Measurements from ENCODE around the gene FBXO24. TPM values are rescaled to one million over a fixed set of nuclear protein-coding genes. Genes with fewer than 3 reads are reported as not detected.

FBXO24 gene
- polyA plus RNA-seq, 3 donors = 1.3 to 1.4 (median 1.4) TPM

DNA sequence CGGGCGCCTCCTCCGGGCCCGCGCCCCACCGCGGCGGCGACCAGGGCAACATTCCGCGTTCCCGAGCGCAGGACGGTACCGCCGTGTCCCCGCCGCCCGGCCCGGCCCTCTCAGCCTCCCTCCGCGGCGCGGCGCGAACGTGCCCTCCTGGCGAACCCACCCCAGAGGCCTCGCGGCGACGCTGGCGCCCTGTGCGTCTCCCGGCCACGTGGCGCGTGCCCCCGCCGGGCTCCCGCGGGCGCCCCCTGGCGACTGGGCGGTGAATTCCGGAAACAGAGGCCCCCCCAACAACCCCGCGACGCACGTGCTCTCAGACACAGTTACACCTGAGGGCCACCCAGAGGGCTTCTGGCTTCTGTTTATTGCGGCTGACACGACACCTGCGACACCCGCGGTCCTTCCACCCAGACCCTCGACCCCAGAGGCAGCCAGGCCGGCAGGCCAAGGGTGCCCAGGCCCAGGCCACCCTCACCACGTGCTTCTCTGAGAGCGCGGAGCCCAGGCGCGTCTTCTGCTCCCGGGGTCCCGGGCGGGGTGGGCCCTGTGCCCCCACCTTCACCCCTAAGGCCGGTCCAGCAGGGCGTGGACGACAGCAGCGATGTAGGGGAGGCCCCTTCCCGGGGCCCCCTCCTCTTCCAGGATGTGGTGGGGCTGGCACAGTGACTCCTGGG is 12.3 kb upstream of the FBXO24 start, which contains the start of gene SAP25:
Gene SAP25 (minus strand): TSS at position 210 of the 671 bp plus-strand sequence. CDS start 158 bp downstream, at position 52.
- DNase-seq (ENCODE audit: low read depth in 3 of 3, low spot score in 2 of 3) = no peak

DNA sequence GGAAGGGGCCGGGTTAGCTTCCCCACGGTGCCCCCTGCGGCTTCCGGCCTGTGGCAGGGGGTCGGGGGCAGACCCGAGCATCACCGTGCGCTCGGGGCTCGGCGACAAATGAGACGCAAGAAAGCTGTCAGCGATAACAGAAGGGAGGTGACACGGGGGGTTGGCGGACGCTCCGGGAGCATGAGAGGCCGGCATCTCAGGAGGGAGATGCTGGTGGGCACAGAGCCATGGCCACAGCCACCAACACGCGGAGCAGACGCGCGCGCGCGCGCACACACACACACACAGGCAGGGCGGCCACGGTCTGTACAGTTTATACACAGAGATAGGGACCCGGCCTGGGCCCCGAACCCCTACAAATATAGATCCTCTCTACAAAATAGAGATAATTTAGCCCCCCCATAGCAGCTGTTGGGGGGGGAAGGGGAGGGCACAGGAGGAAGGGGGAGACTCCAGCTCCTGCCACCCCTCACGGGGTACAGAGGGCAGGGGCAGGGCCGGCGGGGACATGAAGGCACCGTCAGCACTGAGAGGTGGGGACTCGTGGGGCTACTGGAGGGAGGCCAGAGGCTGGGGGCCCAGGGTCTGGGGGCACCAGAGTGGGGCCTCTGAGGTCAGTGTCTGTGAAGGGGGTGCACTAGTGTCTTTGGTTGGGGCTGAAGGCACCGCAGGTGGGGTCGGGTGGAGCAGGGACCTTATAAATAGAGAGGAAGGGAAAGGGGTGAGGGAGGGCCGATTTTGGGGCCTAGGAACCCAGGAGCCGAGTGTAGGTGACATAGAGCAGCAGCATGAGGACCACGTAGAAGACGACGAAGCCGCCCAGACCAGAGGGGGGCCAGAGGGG is 11.5 kb upstream of the FBXO24 start:
- DNase-seq (ENCODE audit: low read depth in 3 of 3, low spot score in 2 of 3) = no peak

DNA sequence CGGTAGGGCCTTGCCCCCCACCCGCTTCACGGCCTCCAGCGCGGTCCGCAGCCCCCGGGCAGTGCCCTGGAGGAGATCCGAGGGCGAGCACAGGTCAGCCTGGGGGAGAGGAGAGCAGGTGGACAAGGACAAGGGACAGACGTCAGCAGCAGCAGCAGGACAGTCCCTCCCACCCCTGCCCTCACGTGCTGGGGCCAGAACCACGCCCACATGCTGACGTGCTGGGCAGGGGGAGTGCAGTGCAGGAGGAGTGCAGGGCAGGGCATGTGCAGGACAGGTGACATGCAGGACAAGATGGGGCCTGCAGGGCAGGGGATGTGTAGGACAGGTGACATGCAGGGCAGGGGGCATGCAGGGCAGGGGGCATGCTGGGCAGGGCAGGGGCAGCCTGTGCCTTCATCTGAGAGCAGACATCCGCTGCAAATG is 10.9 kb upstream of the FBXO24 start:
- DNase-seq (ENCODE audit: low read depth in 3 of 3, low spot score in 2 of 3) = no peak

DNA sequence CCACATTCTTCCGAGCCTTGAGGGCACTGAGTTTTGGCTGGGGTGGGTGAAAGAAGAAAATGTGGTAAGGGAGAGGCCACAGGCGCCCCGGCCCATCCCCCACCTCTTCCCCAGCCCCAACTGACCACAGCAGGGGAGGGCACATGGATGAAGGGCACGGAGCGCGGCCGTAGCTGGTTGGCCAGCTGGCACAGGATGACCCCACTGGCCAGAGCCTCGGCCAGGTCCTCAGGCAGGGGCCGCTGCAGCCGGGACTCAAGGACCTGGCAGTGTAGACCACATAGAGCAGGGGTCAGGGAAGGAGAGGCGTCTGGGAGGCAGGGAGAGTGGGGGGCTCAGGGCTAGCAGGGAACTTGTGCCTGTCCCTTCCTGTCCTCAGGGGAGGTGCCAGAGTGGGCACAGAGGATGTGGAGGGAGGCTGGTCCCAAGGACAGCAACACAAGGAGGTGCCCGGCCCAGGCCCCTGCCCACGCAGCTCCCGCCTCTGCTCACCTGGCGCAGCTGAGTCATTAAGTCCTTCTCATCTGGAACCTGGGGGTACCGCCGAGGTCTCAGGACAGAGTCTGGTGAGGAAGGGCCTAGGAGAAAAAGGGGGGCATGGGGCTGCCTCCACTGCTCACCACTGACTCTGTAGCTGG is 10.3 kb upstream of the FBXO24 start:
- DNase-seq (ENCODE audit: low read depth in 3 of 3, low spot score in 2 of 3) = no peak

DNA sequence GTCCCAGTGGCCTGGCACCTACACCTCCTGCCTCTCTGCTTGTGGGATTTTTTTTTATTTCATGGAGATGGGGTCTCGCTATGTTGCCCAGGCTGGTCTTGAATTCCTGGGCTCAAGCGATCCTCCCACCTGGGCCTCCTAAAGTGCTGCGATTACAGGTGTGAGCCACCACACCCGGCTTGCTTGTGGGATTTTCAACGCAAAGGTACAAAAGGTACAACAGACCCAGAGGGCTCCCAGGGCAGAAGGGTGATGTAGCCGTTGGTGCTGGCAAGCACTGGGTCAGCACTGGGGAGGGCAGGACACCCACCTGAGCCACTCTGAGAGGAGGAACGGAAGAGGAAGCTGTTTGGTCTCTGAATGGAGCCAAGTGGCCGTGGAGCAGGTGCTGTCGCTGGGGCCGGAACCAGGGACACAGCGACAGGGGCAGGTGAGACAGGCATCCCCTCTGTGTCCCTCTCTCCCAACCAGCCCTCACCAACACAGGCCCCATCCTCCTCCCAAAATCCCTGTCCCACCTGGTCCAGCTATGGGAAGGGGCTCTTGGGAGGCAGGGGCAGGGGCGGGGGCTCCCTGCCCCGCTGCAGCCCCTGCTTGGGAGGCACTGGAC is 9.6 kb upstream of the FBXO24 start:
- DNase-seq (ENCODE audit: low read depth in 3 of 3, low spot score in 2 of 3) = no peak

DNA sequence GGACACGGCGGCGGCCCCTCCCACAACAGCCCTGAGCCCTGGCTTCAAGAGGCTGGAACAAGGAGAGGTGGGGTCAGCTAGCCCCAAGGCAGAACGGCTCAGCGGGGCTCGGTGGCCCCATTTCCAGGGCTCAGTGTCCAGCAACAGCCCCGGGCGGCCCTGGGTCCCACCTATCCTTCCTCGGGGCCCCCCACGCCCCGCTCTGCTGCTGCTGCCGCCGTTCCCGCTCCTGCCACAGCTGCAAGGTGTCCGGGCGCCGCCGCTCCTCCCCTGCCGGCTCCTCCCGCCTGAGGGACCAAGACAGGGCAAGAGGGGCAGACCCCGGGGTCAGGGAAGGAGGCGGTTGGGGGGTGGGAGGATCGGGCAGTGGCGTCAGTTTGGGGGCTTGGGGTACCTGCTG is 9.0 kb upstream of the FBXO24 start:
- DNase-seq (ENCODE audit: low read depth in 3 of 3, low spot score in 2 of 3) = no peak

DNA sequence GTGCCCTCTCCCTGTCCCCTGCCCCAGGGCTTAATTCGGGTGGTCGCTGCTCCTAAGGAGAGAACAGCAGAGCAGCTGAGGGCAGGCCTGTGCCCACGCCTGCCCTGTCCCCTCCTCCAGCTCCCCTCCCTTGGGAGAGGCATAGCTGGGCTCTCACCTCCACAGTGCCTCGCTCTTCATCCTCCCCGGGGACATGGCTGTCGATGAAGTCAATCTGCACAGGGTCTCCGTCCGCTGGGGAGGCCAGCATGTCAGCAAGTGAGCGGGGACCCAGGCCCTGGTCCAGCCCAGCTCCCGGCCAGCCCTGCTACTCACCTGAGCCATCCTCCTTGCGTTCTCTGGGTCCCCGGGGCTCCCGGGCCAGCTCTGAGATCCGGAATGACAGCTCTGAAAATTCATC is 8.6 kb upstream of the FBXO24 start:
- no peak for DNase-seq (ENCODE audit: low read depth in 3 of 3, low spot score in 2 of 3)

DNA sequence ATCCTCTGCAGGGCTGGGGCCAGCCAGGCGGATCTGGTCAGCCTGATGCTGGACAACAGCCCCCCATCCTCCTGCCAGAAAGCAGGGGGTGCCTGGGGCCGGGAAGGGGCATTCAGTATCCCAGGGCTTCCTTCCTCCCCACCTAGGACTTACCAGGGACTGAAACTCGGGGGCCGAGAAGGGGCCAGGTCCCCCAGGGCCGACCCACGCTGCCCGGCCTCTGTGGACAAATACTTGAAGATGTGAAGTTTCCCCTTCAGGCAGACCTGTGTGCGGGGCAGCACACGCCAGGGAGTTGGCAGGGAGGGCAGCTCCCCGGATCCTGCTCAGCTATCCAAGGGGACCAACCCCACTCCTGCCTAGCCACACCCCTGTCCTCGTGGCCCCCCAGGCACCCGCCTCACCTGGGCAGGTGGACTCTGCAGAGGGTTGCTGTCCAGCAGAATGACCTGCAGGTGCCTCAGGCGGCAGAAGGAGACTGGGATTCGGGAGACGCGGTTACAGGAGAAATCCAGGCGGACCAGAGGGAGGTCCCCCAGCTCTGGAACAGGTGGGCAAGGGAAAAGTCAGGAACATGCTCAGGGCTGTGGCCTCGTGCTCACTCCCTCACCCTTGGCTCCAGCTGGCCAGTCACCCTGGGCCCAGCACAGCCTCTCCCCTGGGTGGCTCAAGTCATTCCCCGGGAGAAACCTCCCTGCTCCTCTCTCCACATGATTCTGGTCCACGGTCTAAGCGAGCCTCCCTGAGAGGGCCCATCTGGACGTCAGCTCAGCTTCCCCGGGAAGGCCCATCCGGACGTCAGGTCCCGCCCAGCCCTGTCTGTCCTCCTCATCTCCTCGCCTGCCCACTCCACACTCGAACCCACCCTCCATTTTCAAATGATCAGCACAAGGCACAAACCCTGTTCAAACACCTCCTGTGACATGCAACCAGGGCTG is 7.6 kb upstream of the FBXO24 start:
- DNase-seq (ENCODE audit: low read depth in 3 of 3, low spot score in 2 of 3) = no peak

DNA sequence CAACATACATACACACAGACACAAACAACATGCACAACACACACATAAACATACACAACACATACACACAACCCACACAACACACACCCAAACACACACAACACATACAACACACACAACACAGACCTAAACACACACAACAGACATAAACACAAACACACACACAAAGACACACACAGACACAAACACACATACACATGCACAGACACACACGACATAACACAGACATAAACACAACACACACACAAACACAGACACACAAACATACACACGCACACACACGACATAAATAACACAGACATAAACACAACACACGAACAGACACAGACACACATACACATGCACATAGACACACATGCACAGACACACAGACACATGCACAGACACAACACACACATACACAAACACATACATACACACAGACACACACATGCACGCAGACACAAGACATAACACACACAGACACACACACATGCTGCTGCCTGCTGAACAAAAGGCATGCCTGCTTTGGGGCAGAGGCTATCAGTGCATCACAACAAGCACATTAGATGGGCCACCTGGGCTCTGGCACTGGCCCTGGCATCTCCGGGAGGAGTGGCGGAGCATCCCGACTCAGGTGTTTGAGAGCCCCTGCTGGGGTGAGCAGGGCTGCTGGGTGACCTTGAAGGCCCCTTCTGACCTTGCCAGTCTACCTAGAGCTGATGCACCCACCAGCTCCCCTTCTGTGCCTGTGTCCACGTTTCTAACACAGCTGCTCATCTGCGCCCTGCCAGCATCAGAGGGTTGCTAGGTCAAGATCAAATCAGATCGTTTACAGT is 5.5 kb upstream of the FBXO24 start:
- DNase-seq (ENCODE audit: low read depth in 3 of 3, low spot score in 2 of 3) = no peak

DNA sequence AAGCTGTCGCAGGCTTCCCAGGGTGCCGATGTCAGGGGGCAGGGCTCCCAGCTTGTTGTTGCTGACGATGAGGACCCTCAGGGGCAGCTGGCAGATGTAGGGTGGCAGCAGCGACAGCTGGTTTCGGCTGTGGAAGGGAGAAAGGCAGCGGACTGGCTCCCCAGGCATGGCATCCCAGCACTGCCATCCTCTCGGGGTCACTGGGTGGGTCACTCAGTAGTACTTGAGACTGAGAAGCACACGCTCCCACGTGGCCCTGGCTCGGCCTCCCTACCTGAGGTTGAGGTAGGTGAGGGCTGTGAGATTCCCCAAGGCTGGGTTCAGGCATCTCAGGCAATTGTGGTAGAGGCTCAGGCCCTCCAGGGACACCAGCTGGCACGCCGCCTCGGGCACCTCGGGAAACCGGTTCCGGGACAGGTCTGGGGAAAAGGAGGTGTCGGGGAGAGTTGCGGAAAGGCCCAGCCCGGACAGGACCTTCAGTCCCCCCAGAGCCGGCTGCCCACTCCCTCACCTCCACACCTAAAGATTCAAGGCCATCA is 4.0 kb upstream of the FBXO24 start:
- DNase-seq (ENCODE audit: low read depth in 3 of 3, low spot score in 2 of 3) = no peak

DNA sequence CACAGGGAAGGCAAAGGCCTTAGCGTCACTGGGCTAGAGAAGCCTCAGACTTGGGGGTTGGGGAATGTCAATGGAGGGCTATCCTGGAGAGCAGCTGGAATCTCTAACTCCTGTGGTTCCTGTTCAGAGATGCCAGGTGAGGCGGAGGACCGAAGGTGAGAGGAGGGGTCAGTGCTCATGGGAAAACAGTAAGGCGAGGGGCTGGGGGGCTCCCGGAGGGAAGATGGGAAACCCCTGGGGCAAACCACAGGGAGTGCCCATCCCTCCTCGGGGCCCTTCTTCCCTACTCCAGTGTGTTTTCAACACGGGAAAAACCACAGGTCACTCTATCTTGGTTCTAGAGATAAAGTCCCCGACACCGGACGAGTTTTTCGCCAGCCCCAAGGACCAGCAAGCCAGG is 3.5 kb upstream of the FBXO24 start:
- no peak for DNase-seq (ENCODE audit: low read depth in 3 of 3, low spot score in 2 of 3)

DNA sequence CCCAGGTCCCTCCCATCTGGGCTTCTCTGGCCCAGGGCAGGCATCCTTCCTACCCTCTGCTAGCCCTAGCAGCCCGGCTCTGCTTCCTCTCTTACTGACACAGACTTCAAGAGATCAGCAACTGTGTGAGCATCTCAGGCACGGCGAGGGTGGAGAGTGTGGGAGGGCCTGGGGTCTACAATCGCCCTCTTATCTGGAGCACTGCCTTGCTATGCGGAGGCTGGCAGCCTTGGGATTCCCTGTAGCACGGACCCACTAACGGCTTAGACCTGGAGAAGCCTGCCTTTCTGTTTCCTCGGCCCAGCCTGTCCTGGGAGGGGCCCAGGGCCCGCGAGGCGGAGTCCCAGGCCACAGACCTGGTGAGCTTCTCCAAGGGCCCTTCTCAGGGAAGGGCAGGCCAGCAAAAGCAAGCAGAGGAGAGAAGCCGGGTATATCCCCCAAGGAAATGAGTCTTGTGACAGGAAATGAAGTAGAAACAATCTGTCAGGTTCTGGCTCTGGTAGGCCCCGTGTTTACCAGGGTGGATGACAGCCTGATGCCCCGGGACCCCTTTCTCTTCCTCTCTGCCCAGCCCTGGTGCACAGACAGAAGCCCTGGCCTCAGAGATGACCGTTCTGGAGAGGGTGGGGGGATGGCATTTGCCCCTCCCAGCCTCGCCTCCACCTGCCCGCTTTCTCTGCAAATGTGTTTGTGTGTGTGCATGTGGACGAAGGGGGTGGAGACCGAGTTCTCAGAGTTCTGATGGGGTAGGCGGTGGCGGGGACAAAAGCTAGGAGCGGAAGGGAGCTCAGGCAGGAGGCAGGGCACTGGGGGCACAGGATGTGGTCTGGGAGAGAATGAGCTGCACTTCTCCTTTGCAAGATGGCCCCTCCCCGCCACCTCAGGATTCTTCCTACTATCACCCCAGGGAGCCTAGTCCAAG is 2.7 kb upstream of the FBXO24 start:
- DNase-seq (ENCODE audit: low read depth in 3 of 3, low spot score in 2 of 3) = no peak

DNA sequence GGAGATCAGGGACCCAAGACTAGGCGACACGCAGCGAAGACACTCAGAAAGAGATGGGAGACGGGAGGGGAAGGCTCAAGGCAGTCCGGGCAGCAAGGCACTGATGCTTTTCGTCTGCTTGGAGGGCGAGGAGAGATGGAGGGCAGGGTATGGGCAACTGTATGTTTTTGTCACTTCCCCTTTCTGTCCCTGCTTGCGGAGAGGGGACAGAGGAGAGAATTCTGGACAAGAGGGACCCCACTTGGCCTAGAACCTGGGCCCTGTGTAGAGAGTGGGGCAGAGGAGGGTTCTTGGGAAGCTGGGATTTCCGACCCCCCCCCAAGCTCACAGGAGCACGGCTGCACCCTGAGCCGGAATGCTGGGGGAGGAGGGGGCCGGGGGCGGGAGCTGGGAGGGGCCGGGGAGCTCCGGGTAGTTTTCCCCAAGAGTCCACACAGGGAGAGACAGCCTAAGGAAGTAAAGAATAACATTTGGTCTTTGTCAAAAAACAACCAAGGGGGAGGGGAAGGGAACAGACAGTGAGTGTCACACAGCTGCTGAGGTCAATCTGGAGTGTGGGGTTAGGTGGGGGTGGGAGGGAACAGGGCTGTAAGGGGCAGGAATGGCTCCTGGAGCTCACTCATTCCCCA is 2.0 kb upstream of the FBXO24 start:
- no peak for DNase-seq (ENCODE audit: low read depth in 3 of 3, low spot score in 2 of 3)

DNA sequence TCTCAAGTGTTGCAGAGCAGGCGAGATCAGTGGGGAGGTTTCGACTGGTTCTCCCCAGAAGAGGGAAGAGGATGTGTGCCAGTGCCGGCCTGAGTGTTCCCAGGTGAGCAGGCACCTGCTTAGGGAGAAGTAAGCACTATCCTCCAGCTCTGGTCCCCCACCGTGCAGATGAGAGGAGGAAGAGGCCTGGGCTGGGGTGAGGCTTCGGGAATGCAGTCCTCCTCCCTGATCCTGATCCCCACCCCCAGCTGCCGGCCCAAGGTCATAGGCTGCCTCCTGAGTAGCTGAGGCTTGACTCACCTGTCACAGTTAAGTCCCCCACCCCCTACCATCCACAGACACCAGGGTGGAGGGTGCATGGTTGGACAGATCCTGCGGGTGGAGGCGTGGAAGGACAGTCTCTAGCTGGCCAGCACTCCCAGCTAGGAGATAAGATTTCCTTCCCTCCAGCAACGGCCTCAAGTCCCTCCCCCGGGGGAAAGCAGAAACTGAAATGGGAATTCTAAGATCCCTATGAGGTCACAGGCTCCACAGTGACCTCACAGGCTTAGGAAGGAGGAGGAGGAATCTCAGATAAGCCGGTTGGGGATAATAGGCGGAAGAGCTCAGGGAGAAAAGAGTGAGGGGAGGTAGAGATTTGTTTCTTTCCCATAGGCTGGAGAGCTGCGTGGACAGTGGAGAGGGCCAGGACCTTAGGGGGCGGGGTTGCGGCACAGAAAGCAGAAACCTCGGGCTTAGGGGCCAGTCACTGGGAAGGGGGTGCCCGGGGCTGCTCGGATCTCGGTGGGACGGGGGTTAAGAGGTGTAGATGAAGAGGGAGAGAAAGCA is 1.2 kb upstream of the FBXO24 start:
- DNase-seq (ENCODE audit: low read depth in 3 of 3, low spot score in 2 of 3) = no peak

DNA sequence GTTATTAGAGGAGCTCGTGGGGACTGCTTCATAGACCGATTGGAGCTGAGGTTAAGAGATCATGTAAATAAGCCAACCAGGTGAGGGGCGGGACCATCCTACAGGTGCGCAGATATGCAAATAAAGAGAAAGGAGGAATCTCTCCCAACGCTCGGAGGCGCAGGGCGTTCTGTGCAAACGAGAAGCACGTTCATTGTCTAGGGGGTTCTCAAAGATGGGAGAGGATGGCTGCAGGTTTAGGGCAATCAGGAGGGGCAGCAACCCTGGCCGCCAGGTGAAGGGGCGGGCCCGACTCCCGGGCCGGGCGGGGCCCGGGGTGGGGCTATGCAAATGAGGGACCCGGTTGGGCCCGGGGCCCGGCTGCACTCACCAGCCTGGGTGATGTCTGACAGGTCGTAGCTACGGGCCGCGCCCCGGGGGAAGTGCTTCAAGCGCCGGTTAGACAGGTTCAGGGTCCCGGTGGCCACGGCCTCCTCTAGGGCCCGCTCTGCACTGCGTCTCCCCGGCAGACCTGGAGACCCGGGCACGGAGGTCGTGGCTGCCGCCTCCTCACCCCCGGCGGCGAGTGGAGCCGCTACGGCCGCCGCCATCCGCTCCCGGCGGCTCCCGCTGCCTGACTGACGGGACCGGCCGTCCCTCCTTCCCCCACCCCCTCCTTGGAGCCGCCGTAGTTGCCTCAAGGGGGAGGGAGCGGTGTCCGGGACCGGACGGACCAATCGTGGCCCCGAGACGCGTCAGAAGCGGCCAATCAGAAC is 440 bp upstream of the FBXO24 start, which contains the start of gene LRCH4:
Gene LRCH4 (minus strand): TSS at position 619 of the 755 bp plus-strand sequence. CDS start 29 bp downstream, at position 590.
- no peak for DNase-seq (ENCODE audit: low read depth in 3 of 3, low spot score in 2 of 3)

DNA sequence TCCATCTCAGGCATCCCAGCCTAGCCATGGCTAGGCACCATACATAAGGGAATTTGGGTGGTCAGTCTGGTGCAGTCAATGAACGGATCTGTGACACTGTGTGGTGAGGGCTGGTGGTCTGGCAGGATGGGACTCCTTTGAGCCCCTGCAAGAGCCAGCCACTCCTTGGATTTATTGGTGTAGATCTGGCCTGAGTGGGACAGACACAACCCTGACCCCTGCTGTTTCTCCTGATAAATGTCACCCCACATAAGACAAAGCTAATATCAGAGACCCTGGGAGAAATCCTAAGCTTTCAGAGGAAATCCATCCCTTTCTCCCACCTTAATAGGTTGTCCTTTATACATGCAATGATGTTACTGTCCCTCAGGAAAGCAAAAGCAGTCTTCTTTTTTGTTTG is 2.3 kb downstream of the FBXO24 start:
- no peak for DNase-seq (ENCODE audit: low read depth in 3 of 3, low spot score in 2 of 3)

Measured in right renal cortex interstitium (tissue), 3 donors.